ENCODE measurements around the gene NABP2. TPM values are rescaled to one million over a fixed set of nuclear protein-coding genes. Genes with fewer than 3 reads are reported as not detected.

Gene NABP2
- total and polyA plus RNA-seq, 2 experiments from 2014 or later = 25.5 to 27.8 TPM

GRCh38 chr12:56278905-56279304, 54.8 kb downstream of the NABP2 start (continued):
- TF ChIP-seq ZNF462 (CRISPR knock-in tag; IDR thresholded peaks at IDR 0.05) (no peak), STAT1 (IDR thresholded peaks at IDR 0.05; ENCODE audit: unreplicated experiment) (no peak), REST (IDR thresholded peaks at IDR 0.05; ENCODE audit: unreplicated experiment) (no peak), ETS1 (IDR thresholded peaks at IDR 0.05) (no peak), EZH2 (IDR thresholded peaks at IDR 0.05; ENCODE audit: low read depth, unreplicated experiment) (no peak), POLR2AphosphoS5 (IDR thresholded peaks at IDR 0.05; ENCODE audit: low read depth) (no peak), JUNB (IDR thresholded peaks at IDR 0.05; ENCODE audit: unreplicated experiment) (no peak), EZH2phosphoT487 (IDR thresholded peaks at IDR 0.05; ENCODE audit: unreplicated experiment) (no peak), ZNF114 (CRISPR knock-in tag; IDR thresholded peaks at IDR 0.05) (no peak), NANOG (IDR thresholded peaks at IDR 0.05; ENCODE audit: borderline replicate concordance) (no peak)

Other genes starting within 250 kb of the NABP2 start
- gene SUOX, start 227.1 kb upstream of the NABP2 start, total RNA-seq (2014; rRNA removed; shearing (Covaris generic)) = 21.9 and 27.5 TPM in 2 replicates
- gene SUOX, start 227.1 kb upstream of the NABP2 start, polyA plus RNA-seq (2016; fragmentation: Nextera tagmentation; extraction: Ambion mirVana) = 13.9 and 14.0 TPM in 2 replicates
- gene IKZF4, start 203.3 kb upstream of the NABP2 start, total RNA-seq (2014; rRNA removed; shearing (Covaris generic)) = 9.0 and 12.2 TPM in 2 replicates
- 4.3 and 4.6 TPM in 2 replicates for gene IKZF4, start 203.3 kb upstream of the NABP2 start, polyA plus RNA-seq (2016; fragmentation: Nextera tagmentation; extraction: Ambion mirVana)
- gene RPS26, start 182.4 kb upstream of the NABP2 start, total RNA-seq (2014; rRNA removed; shearing (Covaris generic)) = 321 and 655 TPM in 2 replicates
- 772 and 774 TPM in 2 replicates for gene RPS26, start 182.4 kb upstream of the NABP2 start, polyA plus RNA-seq (2016; fragmentation: Nextera tagmentation; extraction: Ambion mirVana)
- gene ERBB3, start 144.2 kb upstream of the NABP2 start, total RNA-seq (2014; rRNA removed; shearing (Covaris generic)) = 44.4 and 54.4 TPM in 2 replicates
- 21.0 and 23.3 TPM in 2 replicates for gene ERBB3, start 144.2 kb upstream of the NABP2 start, polyA plus RNA-seq (2016; fragmentation: Nextera tagmentation; extraction: Ambion mirVana)
- gene PA2G4, start 119.8 kb upstream of the NABP2 start, total RNA-seq (2014; rRNA removed; shearing (Covaris generic)) = 231 and 237 TPM in 2 replicates
- gene PA2G4, start 119.8 kb upstream of the NABP2 start, polyA plus RNA-seq (2016; fragmentation: Nextera tagmentation; extraction: Ambion mirVana) = 349 and 373 TPM in 2 replicates
- 1,633 and 2,039 TPM in 2 replicates for gene RPL41, start 107.7 kb upstream of the NABP2 start, total RNA-seq (2014; rRNA removed; shearing (Covaris generic))
- gene RPL41, start 107.7 kb upstream of the NABP2 start, polyA plus RNA-seq (2016; fragmentation: Nextera tagmentation; extraction: Ambion mirVana) = 3,858 and 3,875 TPM in 2 replicates
- 4.2 and 5.4 TPM in 2 replicates for gene ZC3H10, start 106.1 kb upstream of the NABP2 start, total RNA-seq (2014; rRNA removed; shearing (Covaris generic))
- 2.2 and 2.7 TPM in 2 replicates for gene ZC3H10, start 106.1 kb upstream of the NABP2 start, polyA plus RNA-seq (2016; fragmentation: Nextera tagmentation; extraction: Ambion mirVana)
- gene ESYT1, start 96.1 kb upstream of the NABP2 start, total RNA-seq (2014; rRNA removed; shearing (Covaris generic)) = 97.2 and 142 TPM in 2 replicates
- 23.3 and 26.2 TPM in 2 replicates for gene ESYT1, start 96.1 kb upstream of the NABP2 start, polyA plus RNA-seq (2016; fragmentation: Nextera tagmentation; extraction: Ambion mirVana)
- 96.9 and 103 TPM in 2 replicates for gene MYL6B, start 71.8 kb upstream of the NABP2 start, total RNA-seq (2014; rRNA removed; shearing (Covaris generic))
- gene MYL6B, start 71.8 kb upstream of the NABP2 start, polyA plus RNA-seq (2016; fragmentation: Nextera tagmentation; extraction: Ambion mirVana) = 164 and 170 TPM in 2 replicates
- gene MYL6, start 66.0 kb upstream of the NABP2 start, total RNA-seq (2014; rRNA removed; shearing (Covaris generic)) = 1,092 and 1,271 TPM in 2 replicates
- 1,545 and 1,548 TPM in 2 replicates for gene MYL6, start 66.0 kb upstream of the NABP2 start, polyA plus RNA-seq (2016; fragmentation: Nextera tagmentation; extraction: Ambion mirVana)
- 40.4 and 44.5 TPM in 2 replicates for gene SMARCC2, start 34.9 kb upstream of the NABP2 start, total RNA-seq (2014; rRNA removed; shearing (Covaris generic))
- gene SMARCC2, start 34.9 kb upstream of the NABP2 start, polyA plus RNA-seq (2016; fragmentation: Nextera tagmentation; extraction: Ambion mirVana) = 52.1 and 68.3 TPM in 2 replicates
- 68.2 and 77.1 TPM in 2 replicates for gene RNF41, start 2.4 kb upstream of the NABP2 start, total RNA-seq (2014; rRNA removed; shearing (Covaris generic))
- gene RNF41, start 2.4 kb upstream of the NABP2 start, polyA plus RNA-seq (2016; fragmentation: Nextera tagmentation; extraction: Ambion mirVana) = 14.8 and 15.3 TPM in 2 replicates
- gene SLC39A5, start 5.7 kb downstream of the NABP2 start, total RNA-seq (2014; rRNA removed; shearing (Covaris generic)) = 0.59 and 4.5 TPM in 2 replicates
- gene SLC39A5, start 5.7 kb downstream of the NABP2 start, polyA plus RNA-seq (2016; fragmentation: Nextera tagmentation; extraction: Ambion mirVana) = 0.29 and 0.63 TPM in 2 replicates
- 25.2 and 25.6 TPM in 2 replicates for gene ANKRD52, start 34.0 kb downstream of the NABP2 start, total RNA-seq (2014; rRNA removed; shearing (Covaris generic))
- gene ANKRD52, start 34.0 kb downstream of the NABP2 start, polyA plus RNA-seq (2016; fragmentation: Nextera tagmentation; extraction: Ambion mirVana) = 16.2 and 20.3 TPM in 2 replicates
- 15.2 and 17.8 TPM in 2 replicates for gene COQ10A, start 42.6 kb downstream of the NABP2 start, total RNA-seq (2014; rRNA removed; shearing (Covaris generic))
- gene COQ10A, start 42.6 kb downstream of the NABP2 start, polyA plus RNA-seq (2016; fragmentation: Nextera tagmentation; extraction: Ambion mirVana) = 12.0 and 12.8 TPM in 2 replicates
- gene CS, start 76.0 kb downstream of the NABP2 start, total RNA-seq (2014; rRNA removed; shearing (Covaris generic)) = 163 and 166 TPM in 2 replicates
- gene CS, start 76.0 kb downstream of the NABP2 start, polyA plus RNA-seq (2016; fragmentation: Nextera tagmentation; extraction: Ambion mirVana) = 54.5 and 63.3 TPM in 2 replicates
- gene CNPY2, start 91.6 kb downstream of the NABP2 start, total RNA-seq (2014; rRNA removed; shearing (Covaris generic)) = 107 and 119 TPM in 2 replicates
- 316 and 317 TPM in 2 replicates for gene CNPY2, start 91.6 kb downstream of the NABP2 start, polyA plus RNA-seq (2016; fragmentation: Nextera tagmentation; extraction: Ambion mirVana)
- gene PAN2, start 109.7 kb downstream of the NABP2 start, total RNA-seq (2014; rRNA removed; shearing (Covaris generic)) = 27.2 and 35.7 TPM in 2 replicates
- 9.1 and 11.5 TPM in 2 replicates for gene PAN2, start 109.7 kb downstream of the NABP2 start, polyA plus RNA-seq (2016; fragmentation: Nextera tagmentation; extraction: Ambion mirVana)
- gene IL23A, start 114.5 kb downstream of the NABP2 start, total RNA-seq (2014; rRNA removed; shearing (Covaris generic)) = 2.5 and 3.2 TPM in 2 replicates
- gene IL23A, start 114.5 kb downstream of the NABP2 start, polyA plus RNA-seq (2016; fragmentation: Nextera tagmentation; extraction: Ambion mirVana) = 8.0 and 9.3 TPM in 2 replicates
- gene STAT2, start 135.8 kb downstream of the NABP2 start, total RNA-seq (2014; rRNA removed; shearing (Covaris generic)) = 60.6 and 67.9 TPM in 2 replicates
- 15.6 and 16.7 TPM in 2 replicates for gene STAT2, start 135.8 kb downstream of the NABP2 start, polyA plus RNA-seq (2016; fragmentation: Nextera tagmentation; extraction: Ambion mirVana)
- not detected in 2 replicates for gene APOF, start 138.5 kb downstream of the NABP2 start, total RNA-seq (2014; rRNA removed; shearing (Covaris generic))
- not detected in 2 replicates for gene APOF, start 138.5 kb downstream of the NABP2 start, polyA plus RNA-seq (2016; fragmentation: Nextera tagmentation; extraction: Ambion mirVana)
- 54.3 and 54.8 TPM in 2 replicates for gene TIMELESS, start 225.1 kb downstream of the NABP2 start, total RNA-seq (2014; rRNA removed; shearing (Covaris generic))
- 22.7 and 28.7 TPM in 2 replicates for gene TIMELESS, start 225.1 kb downstream of the NABP2 start, polyA plus RNA-seq (2016; fragmentation: Nextera tagmentation; extraction: Ambion mirVana)
- gene MIP, start 230.3 kb downstream of the NABP2 start, total RNA-seq (2014; rRNA removed; shearing (Covaris generic)) = not detected in 2 replicates
- 0.29 and 0.47 TPM in 2 replicates for gene MIP, start 230.3 kb downstream of the NABP2 start, polyA plus RNA-seq (2016; fragmentation: Nextera tagmentation; extraction: Ambion mirVana)
- 2.6 and 3.1 TPM in 2 replicates for gene SPRYD4, start 244.2 kb downstream of the NABP2 start, total RNA-seq (2014; rRNA removed; shearing (Covaris generic))
- 2.1 and 2.3 TPM in 2 replicates for gene SPRYD4, start 244.2 kb downstream of the NABP2 start, polyA plus RNA-seq (2016; fragmentation: Nextera tagmentation; extraction: Ambion mirVana)